H1 (cell line): ENCODE results near the gene SLC7A9. TPM values are rescaled to one million over a fixed set of nuclear protein-coding genes. Genes with fewer than 3 reads are reported as not detected.

Experiments used
- CTCF ChIA-PET: fragments of 300-600 bp; sonication (Branson Sonifier 250); formaldehyde crosslinking; loops from one replicate; lab custom pipeline; 2021; ENCODE audit not compliant: partially characterized antibody; lab: Charles Lee
- POLR2A ChIA-PET: fragments of 300-600 bp; sonication (Branson Sonifier 250); formaldehyde crosslinking; loops from one replicate; lab custom pipeline; 2021; ENCODE audit warnings: inconsistent platforms; ENCODE audit not compliant: partially characterized antibody; lab: Charles Lee
- DNase-seq, 2 experiments: peaks; one replicate each; pipeline versions ENCODE4 v3.0.0 to v3.0.0-alpha.2; 2010 to 2022; ENCODE audit warnings: low spot score in 2 of 2, low read depth in 1 of 2, mixed read lengths in 1 of 2
- FAIRE-seq: peaks from 2 replicates; lab custom pipeline; 2011; peaks lifted over from hg19 to GRCh38; lab: Jason Lieb, UNC
- H2AFZ ChIP-seq: 2 replicates; pipeline ENCODE4 v1.8.1; 2012; ENCODE audit warnings: low read length, inconsistent platforms
- H2AK5ac ChIP-seq: 2 replicates; pipeline ENCODE4 v1.6.1; 2013; ENCODE audit warnings: low read depth, low read length
- H2BK120ac ChIP-seq: replicated peaks from 2 replicates; pipeline ENCODE3; 2013; ENCODE audit warnings: low read depth, low read length, inconsistent platforms
- H2BK12ac ChIP-seq: 2 replicates; pipeline ENCODE4 v1.6.1; 2013; ENCODE audit warnings: low read depth, low read length
- H2BK15ac ChIP-seq: 2 replicates; pipeline ENCODE4 v1.6.1; 2013; ENCODE audit warnings: low read length
- H2BK20ac ChIP-seq: 2 replicates; pipeline ENCODE4 v1.6.1; 2013; ENCODE audit warnings: low read length
- H2BK5ac ChIP-seq: 2 replicates; pipeline ENCODE4 v1.6.1; 2013; ENCODE audit warnings: low read depth, low read length
- H3K14ac ChIP-seq: 2 replicates; pipeline ENCODE4 v1.6.1; 2013; ENCODE audit warnings: inconsistent platforms; ENCODE audit not compliant: insufficient read length
- H3K18ac ChIP-seq: 2 replicates; pipeline ENCODE4 v1.6.1; 2013; ENCODE audit warnings: low read length; ENCODE audit errors: extremely low read depth
- H3K23ac ChIP-seq: 2 replicates; pipeline ENCODE4 v1.6.1; 2013; ENCODE audit warnings: inconsistent platforms; ENCODE audit not compliant: insufficient read length
- H3K23me2 ChIP-seq: 2 replicates; pipeline ENCODE4 v1.6.1; 2013; ENCODE audit warnings: low read depth, low read length
- H3K27ac ChIP-seq: 2 replicates; pipeline ENCODE4 v1.6.1; 2011; ENCODE audit warnings: low read depth, low read length, inconsistent platforms
- H3K27me3 ChIP-seq, 4 experiments: replicated peaks in 1 of 4; 1 replicate in 1 of 4; 2 replicates in 3 of 4; pipeline versions ENCODE4 v1.6.1 to v1.8.1; 2011 to 2013; ENCODE audit warnings: low read length in 3 of 4, mild to moderate bottlenecking in 3 of 4, inconsistent platforms in 2 of 4, mixed read lengths in 2 of 4, moderate library complexity in 1 of 4; ENCODE audit not compliant: control insufficient read depth in 3 of 4, insufficient read depth in 3 of 4; ENCODE audit errors: extremely low read depth in 1 of 4
- H3K36me3 ChIP-seq, 4 experiments: 2 replicates each; pipeline versions ENCODE4 v1.6.1 to v1.8.1; 2011 to 2013; ENCODE audit warnings: mild to moderate bottlenecking in 4 of 4, low read length in 3 of 4, moderate library complexity in 2 of 4, control low read depth in 1 of 4, inconsistent platforms in 1 of 4; ENCODE audit not compliant: insufficient read depth in 4 of 4, control insufficient read depth in 2 of 4
- H3K4ac ChIP-seq: replicated peaks from 2 replicates; pipeline ENCODE3; 2013; ENCODE audit warnings: low read length, low read depth, mixed read lengths, inconsistent platforms; ENCODE audit not compliant: insufficient read length
- H3K4me1 ChIP-seq, 4 experiments: replicated peaks in 1 of 4; 1 replicate in 1 of 4; 2 replicates in 3 of 4; pipeline versions ENCODE4 v1.6.1 to v1.8.1; 2011 to 2013; ENCODE audit warnings: low read length in 3 of 4, inconsistent platforms in 2 of 4, mixed read lengths in 1 of 4; ENCODE audit not compliant: insufficient read depth in 4 of 4, control insufficient read depth in 3 of 4
- H3K4me2 ChIP-seq, 2 experiments: 2 replicates each; pipeline versions ENCODE4 v1.6.1 to v1.8.1; 2011 to 2013; ENCODE audit warnings: low read depth in 2 of 2, low read length in 2 of 2, control low read depth in 1 of 2, inconsistent platforms in 1 of 2, mild to moderate bottlenecking in 1 of 2; ENCODE audit not compliant: insufficient read depth in 1 of 2
- H3K4me3 ChIP-seq, 4 experiments: fragments of 200-600, 300-600 bp in 1 of 4; sonication (generic), shearing (Covaris generic), sonication (Bioruptor Twin) in 1 of 4; 2 replicates each; pipeline versions ENCODE4 v1.5.1 to v1.8.1; 2011 to 2016; ENCODE audit warnings: low read length in 4 of 4, low read depth in 3 of 4, control low read depth in 2 of 4, inconsistent platforms in 2 of 4, mild to moderate bottlenecking in 2 of 4, mixed read lengths in 1 of 4, moderate library complexity in 1 of 4; ENCODE audit not compliant: insufficient read depth in 2 of 4; ENCODE audit errors: extremely low read depth in 1 of 4
- H3K56ac ChIP-seq: replicated peaks from 2 replicates; pipeline ENCODE3; 2013; ENCODE audit warnings: low read depth, mild to moderate bottlenecking, mixed read lengths, low read length, inconsistent platforms; ENCODE audit not compliant: insufficient read length
- H3K79me1 ChIP-seq: 2 replicates; pipeline ENCODE4 v1.6.1; 2013; ENCODE audit warnings: low read depth, low read length, control low read depth
- H3K79me2 ChIP-seq, 2 experiments: 2 replicates each; pipeline versions ENCODE4 v1.6.1 to v1.8.1; 2012 to 2013; ENCODE audit warnings: low read length in 2 of 2, mild to moderate bottlenecking in 2 of 2, inconsistent platforms in 1 of 2; ENCODE audit not compliant: insufficient read depth in 2 of 2, control insufficient read depth in 1 of 2
- H3K9ac ChIP-seq, 4 experiments: replicated peaks in 1 of 4; 1 replicate in 1 of 4; 2 replicates in 3 of 4; pipeline versions ENCODE4 v1.6.1 to v1.8.1; 2011 to 2013; ENCODE audit warnings: low read depth in 3 of 4, low read length in 3 of 4, control low read depth in 2 of 4, mild to moderate bottlenecking in 2 of 4, moderate library complexity in 2 of 4, inconsistent platforms in 1 of 4; ENCODE audit errors: extremely low read depth in 1 of 4
- H3K9me3 ChIP-seq, 2 experiments: 2 replicates each; pipeline versions ENCODE4 v1.6.1 to v1.8.1; 2012 to 2013; ENCODE audit warnings: mild to moderate bottlenecking in 2 of 2, moderate library complexity in 2 of 2, control low read depth in 1 of 2, inconsistent platforms in 1 of 2, low read depth in 1 of 2, low read length in 1 of 2, mixed read lengths in 1 of 2; ENCODE audit not compliant: insufficient read depth in 2 of 2
- H4K20me1 ChIP-seq, 2 experiments: replicated peaks in 1 of 2; 2 replicates each; pipeline versions ENCODE3 to v1.8.1; 2011 to 2013; ENCODE audit warnings: inconsistent platforms in 2 of 2, low read length in 2 of 2, mild to moderate bottlenecking in 1 of 2; ENCODE audit not compliant: insufficient read depth in 2 of 2, control insufficient read depth in 1 of 2
- H4K5ac ChIP-seq: 2 replicates; pipeline ENCODE4 v1.6.1; 2013; ENCODE audit warnings: low read length, low read depth, mixed read lengths, inconsistent platforms; ENCODE audit not compliant: insufficient read length
- H4K8ac ChIP-seq: 2 replicates; pipeline ENCODE4 v1.8.0; 2013; ENCODE audit warnings: mild to moderate bottlenecking, moderate library complexity, low read length, inconsistent platforms; ENCODE audit not compliant: insufficient read depth; ENCODE audit errors: extremely low read depth
- H4K91ac ChIP-seq: replicated peaks from 2 replicates; pipeline ENCODE3; 2013; ENCODE audit warnings: low read length, mixed read lengths, inconsistent platforms; ENCODE audit not compliant: insufficient read length
- ATF3 ChIP-seq: IDR thresholded peaks from 2 replicates; pipeline ENCODE4 v1.6.1; 2011; ENCODE audit warnings: low read depth, mild to moderate bottlenecking, low read length; ENCODE audit not compliant: insufficient read depth
- BACH1 ChIP-seq: IDR thresholded peaks from 2 replicates; pipeline ENCODE4 v1.6.1; 2012; ENCODE audit warnings: low read length, improper control_type of control experiment
- KDM1A ChIP-seq: fragments of 200-600, 300-600 bp; sonication (generic); IDR thresholded peaks from 2 replicates; pipeline ENCODE4 v1.7.1; 2016; ENCODE audit warnings: mild to moderate bottlenecking, low read length, borderline replicate concordance
- POU5F1 ChIP-seq: IDR thresholded peaks from 2 replicates; pipeline ENCODE4 v1.6.1; 2011; ENCODE audit warnings: low read depth, mild to moderate bottlenecking, low read length, moderate library complexity
- SIX5 ChIP-seq: IDR thresholded peaks from 2 replicates; pipeline ENCODE4 v1.6.1; 2011; ENCODE audit warnings: mild to moderate bottlenecking, low read depth, low read length
- TCF12 ChIP-seq: IDR thresholded peaks from 2 replicates; pipeline ENCODE4 v1.6.1; 2011; ENCODE audit warnings: low read depth, mild to moderate bottlenecking, low read length
- WGBS, 2 experiments: shearing (Covaris generic) in 1 of 2; methylation state at CpG; one replicate each; pipeline versions ENCODE4 v1.1.6 to v1.1.7; 2013 to 2015; ENCODE audit warnings: low lambda C conversion rate in 2 of 2, mixed read lengths in 2 of 2, inconsistent platforms in 1 of 2, low coverage in 1 of 2, missing lambda C conversion rate in 1 of 2; ENCODE audit not compliant: insufficient replicate concordance in 2 of 2, insufficient coverage in 1 of 2, insufficient read length in 1 of 2; ENCODE audit errors: extremely low coverage in 1 of 2, missing lambda C conversion rate in 1 of 2; 5-methylcytosine and 5-hydroxymethylcytosine counted together
- polyA plus RNA-seq, 7 experiments: library from polyadenylated mRNA; depleted of rRNA in 3 of 7; stranded (reverse) in 5 of 7; unstranded in 2 of 7; fragments of >200 nt in 5 of 7; fragments of 200-250 nt in 2 of 7; gene quantifications; 1 replicate in 5 of 7; 2 replicates in 1 of 7; 4 replicates in 1 of 7; pipeline versions ENCODE4 v1.2.1 to v1.2.3, GENCODE V29; 2011 to 2013; ENCODE audit warnings: missing spikeins in 2 of 7, mixed read lengths in 2 of 7
- total RNA-seq: library from RNA; stranded (reverse); fragmentation: NEBNext Ultra II Directional; extraction: Animal tissue kit (Norgen Biotek cat#: 25700); gene quantifications from 2 replicates; pipeline ENCODE4 v1.2.1, GENCODE V29; 2021

The SLC7A9 gene
- total and polyA plus RNA-seq, 2 of the 8 experiments (the other 6 are each of a cell fraction or from before 2014, with no cell fraction given), result 0.15 TPM; not detected in 1

DNA sequence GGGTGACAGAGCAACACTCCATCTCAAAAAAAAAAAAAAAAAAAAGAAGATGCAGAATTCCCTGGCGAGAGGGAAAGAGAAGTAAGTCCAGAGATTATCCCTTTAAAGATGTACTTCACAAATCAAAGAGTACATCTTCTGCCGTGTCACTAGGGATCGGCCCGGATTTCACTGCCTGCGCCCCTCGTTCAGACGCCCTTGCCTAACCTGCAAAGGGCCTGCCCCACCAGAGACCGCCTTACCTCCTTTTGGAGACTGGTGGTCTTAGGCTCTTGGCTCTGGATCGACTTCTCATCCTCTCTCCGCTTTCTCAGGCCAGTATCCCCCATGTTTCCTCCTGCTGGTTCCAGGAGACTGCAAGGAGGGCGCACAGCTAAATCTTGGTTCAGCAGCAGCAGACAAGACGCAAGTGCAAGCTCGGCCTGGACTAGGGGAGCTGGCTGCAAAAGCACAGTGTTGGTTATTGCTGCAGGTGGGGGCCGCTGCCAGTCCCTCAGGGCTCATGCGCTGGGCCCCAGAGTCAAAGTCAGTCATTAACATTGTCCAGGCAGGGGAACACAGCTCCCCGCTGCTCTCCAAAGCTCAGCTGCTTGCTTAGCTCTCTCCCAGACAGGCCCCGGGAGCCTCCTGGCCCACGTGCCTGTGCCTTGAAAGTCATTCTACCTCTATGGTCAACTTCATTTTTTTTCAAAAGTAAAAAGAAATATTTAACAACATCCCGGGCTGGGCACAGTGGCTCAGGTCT lies 1.2 kb downstream of the SLC7A9 start:
- Histone ChIP-seq H3K56ac (no peak overlapping the region), H3K18ac (peak overlapping the region; percentile 0; the same call in 1 of the 2 replicates), H3K36me3 (no peaks in the 10 kb centered on the region), H3K4me2 (no peak overlapping the region), H3K79me1 (no peaks in the 10 kb centered on the region), H3K27me3 (no peaks in the 10 kb centered on the region), H2BK20ac (no peak overlapping the region), H3K27ac (no peak overlapping the region), H2BK120ac (no peak overlapping the region), H3K9ac (no peak overlapping the region), H2AK5ac (no peak overlapping the region), H4K91ac (no peak overlapping the region), H3K9me3 (no peaks in the 10 kb centered on the region), H3K23ac (no peak overlapping the region), H2AFZ (peak overlapping the region; percentile 79; the same call in 1 of the 2 replicates), H3K4ac (no peak overlapping the region), H3K4me1 (peaks cover 0 to 4% (median 1%) of the 10 kb centered on the region in 4 experiments; a peak in 4 of 7 replicates), H3K79me2 (no peaks in the 10 kb centered on the region), H3K23me2 (no peaks in the 10 kb centered on the region), H4K8ac (no peak overlapping the region; the same call in 1 of the 2 replicates), H3K4me3 (no peak overlapping the region), H3K14ac (no peak overlapping the region), H4K5ac (no peak overlapping the region), H2BK12ac (peak overlapping the region; percentile 75; the same call in 1 of the 2 replicates), H2BK15ac (no peak overlapping the region), H2BK5ac (no peak overlapping the region), H4K20me1 (no peaks in the 10 kb centered on the region)
- no peak for DNase-seq
- WGBS, 2 experiments, result 95% methylated on average over 19 of the region's 19 CpGs; no CpG with 5 or more reads in 1 of the 2 experiments
- POLR2A ChIA-PET, result interaction anchor here (0.7 kb wide), 1 partner anchor 44 kb away, joined by 3 read pairs; no protein-coding TSS in a partner anchor
- no peak for FAIRE-seq
- TF ChIP-seq POU5F1 (no peak), SIX5 (no peak), ATF3 (no peak), BACH1 (no peak), TCF12 (no peak), KDM1A (no peak)
- CTCF ChIA-PET, result interaction anchor here (0.7 kb wide), 1 partner anchor 495 kb away, joined by 3 read pairs; no protein-coding TSS in a partner anchor
